GM12801 (cell line): ENCODE measurements around the gene ARID3A.

ENCODE experiments used
- TF ChIP-seq, protein P1 (sequence below): IDR thresholded peaks from one replicate; pipeline ENCODE4 v1.5.1; 2011; ENCODE audit warnings: control low read depth; ENCODE audit not compliant: insufficient read length; ENCODE audit errors: extremely low read depth

The ARID3A gene

DNA sequence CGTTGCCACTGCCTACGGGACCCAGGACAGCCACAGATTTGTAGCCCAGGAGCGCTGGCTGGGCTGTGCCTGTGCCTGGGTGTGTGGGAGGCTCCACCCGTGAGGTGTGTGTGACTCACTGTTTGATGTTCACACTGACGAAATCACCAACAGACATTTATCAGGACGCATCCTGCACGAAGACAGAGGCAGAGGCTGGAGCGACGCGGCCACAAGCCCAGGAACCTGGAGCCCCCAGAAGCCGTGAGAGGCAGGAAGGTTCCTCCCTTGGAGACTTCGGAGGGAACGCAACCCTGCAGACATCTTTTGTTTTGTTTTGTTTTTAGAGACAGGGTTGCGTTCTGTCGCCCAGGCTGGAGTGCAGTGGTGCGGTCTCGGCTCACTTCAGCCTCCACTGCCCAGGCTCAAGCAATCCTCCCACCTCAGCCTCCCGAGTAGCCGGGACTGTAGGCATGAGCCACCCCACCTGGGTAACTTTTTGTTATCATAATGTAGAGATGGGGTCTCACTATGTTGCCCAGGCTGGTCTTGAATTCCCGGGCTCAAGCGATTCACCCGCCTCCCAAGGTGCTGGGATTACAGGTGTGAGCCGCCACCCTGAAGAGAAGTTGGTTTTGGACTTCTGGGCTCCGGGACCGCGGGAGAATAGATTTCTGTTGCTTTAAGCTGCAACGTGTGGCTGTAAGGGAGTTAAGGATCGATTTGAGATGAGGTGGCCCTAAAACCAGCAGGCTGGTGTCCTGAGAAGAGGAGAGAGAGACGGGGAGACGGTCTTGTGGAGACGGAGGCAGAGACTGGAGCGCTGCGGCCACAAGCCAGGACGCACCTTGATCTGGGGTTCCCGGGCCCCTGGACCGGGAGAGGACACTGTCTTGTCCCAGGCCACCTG is 33.4 kb downstream of the ARID3A start:
- TF ChIP-seq, protein P1, sequence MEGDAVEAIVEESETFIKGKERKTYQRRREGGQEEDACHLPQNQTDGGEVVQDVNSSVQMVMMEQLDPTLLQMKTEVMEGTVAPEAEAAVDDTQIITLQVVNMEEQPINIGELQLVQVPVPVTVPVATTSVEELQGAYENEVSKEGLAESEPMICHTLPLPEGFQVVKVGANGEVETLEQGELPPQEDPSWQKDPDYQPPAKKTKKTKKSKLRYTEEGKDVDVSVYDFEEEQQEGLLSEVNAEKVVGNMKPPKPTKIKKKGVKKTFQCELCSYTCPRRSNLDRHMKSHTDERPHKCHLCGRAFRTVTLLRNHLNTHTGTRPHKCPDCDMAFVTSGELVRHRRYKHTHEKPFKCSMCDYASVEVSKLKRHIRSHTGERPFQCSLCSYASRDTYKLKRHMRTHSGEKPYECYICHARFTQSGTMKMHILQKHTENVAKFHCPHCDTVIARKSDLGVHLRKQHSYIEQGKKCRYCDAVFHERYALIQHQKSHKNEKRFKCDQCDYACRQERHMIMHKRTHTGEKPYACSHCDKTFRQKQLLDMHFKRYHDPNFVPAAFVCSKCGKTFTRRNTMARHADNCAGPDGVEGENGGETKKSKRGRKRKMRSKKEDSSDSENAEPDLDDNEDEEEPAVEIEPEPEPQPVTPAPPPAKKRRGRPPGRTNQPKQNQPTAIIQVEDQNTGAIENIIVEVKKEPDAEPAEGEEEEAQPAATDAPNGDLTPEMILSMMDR: no peak

DNA sequence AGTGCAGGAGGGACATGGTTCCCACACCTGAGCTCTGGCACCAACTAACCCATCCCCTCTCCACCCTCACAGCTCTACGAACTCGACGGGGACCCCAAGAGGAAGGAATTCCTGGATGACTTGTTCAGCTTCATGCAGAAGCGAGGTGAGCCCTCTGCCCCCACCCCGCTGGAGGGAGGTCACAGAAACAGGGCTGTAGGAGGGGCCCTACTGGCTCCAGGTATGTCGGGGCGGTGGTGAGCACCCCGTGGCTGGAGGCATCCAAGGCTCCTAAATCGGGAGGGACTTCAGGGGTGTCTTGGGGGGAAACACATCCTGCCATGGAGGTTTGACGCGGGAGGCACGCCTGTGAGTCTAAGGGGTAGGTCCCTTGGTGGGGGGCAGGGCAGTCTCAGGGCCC is 34.2 kb downstream of the ARID3A start:
- TF ChIP-seq, protein P1: no peak

DNA sequence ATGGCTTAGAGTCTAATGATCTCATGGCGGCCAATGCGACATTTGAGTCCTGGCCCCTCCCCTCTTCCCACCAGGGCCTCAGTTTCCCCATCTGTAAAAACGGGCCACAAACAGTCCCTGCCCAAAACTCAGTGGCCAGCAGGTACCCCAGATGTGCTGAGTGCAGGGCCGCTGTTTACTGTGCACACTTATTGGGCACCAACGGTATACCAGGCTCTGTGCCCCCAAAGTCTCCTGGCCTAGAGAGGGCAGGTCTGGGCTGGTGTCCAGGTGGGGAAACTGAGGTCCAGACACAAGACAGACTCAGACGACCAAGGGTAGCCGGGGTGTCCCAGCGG is 34.7 kb downstream of the ARID3A start:
- TF ChIP-seq, protein P1: no peak

DNA sequence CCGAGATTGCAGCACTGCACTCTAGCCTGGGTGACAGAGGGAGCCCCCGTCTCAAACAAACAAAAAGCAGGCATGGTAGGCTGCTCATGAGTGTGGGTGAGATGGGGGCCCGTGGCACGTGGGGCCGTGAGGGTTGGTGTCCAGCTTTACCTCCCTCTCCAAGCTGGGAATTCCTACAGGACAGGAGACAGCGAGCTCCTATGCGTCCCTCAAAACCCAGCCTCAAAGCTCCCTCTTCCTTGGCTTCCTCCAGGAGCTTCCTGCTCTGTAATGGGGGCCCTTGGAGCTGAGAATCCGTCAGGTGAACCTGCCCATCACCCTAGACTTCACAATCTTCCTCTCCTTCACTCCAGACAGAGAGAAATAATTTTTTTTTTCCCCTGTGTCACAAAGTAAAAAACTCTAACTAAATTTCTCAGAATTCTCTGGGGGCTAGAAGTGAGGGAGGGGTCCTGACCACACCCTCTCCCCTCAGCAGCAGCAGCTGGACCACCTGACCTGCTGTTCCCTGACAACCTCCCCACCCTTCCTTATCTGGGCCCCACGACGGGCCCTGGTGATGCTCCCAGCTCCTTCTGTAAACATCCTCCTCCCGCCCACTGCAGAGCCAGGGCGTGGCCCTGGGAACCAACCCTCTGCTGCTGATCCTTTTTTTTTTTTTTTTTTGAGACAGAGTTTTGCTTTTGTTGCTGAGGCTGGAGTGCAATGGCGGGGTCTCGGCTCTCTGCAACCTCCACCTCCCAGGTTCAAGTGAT is 36.2 kb downstream of the ARID3A start:
- TF ChIP-seq, protein P1: no peak

DNA sequence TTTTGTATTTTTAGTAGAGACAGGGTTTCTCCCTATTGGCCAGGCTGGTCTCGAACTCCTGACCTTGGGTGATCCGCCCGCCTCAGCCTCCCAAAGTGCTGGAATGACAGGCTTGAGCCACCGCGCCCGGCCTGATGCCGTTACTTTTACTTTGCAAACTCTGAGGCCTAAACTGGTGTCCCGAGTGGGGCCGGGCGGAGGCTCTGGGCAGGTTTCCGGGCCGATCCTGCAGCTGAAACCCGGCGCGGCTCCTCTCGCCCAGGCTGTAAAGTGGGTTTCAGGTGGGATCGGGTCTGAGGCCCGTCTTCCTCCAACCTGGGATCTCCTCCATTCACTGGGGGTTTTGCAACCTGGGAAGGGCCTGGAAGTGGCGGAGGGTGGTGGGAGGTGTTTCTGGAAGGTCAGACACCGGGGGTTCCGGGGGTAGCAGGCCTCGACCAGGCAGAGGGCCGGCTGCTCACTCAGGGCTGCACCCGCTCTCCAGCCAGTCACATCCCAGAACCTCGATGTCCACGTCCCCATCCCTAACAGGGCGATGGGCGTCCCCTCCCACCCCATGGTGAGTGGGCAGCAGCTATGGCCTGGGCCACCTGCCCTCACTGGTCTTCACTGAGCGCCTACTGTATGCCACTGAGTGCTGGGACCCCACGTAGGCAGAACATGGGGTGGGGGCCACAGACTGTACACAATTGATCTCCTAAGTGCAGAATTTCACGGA is 37.0 kb downstream of the ARID3A start:
- TF ChIP-seq, protein P1: no peak

DNA sequence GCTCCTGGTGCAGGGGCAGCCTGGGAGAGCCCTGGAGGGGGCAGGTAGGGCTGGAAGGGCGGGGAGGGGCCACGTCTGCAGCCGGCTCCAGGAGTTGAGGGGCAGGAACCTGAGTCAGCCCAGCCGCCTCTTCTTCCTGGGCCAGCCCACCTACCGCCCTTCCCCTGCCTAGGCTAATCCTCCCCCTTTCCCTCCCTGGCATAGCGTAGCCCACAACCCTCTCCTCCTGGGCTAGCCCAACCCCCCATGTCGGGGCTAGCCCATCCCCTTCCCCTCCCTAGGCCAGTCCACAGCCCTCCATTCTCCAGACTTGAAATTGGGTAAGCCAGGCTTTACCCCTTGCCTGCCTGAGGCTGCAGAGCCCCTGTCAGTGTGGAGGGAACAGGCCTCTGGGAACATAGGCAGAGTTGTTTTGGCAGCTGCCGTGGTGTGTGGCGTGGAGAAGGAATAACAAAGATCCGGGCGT is 37.7 kb downstream of the ARID3A start:
- TF ChIP-seq, protein P1: no peak

DNA sequence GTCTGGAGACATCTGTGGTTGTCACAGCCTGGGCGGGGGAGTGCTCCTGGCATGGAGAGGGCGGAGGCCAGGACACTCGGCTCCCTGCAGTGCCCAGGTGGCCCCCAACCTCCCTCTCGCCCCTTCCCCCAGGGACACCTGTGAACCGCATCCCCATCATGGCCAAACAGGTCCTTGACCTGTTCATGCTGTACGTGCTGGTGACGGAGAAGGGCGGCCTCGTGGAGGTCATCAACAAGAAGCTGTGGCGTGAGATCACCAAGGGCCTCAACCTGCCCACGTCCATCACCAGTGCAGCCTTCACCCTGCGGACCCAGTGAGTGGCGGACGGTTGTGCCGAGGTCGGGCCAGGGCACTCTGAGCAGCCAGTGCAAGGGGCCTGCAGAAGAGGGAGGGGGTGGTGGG is 38.3 kb downstream of the ARID3A start:
- TF ChIP-seq, protein P1: no peak
